GM23338 (cell line): ENCODE data around the gene UGT2A3. TPM values are rescaled to one million over a fixed set of nuclear protein-coding genes. Genes with fewer than 3 reads are reported as not detected.
"Not testable (repeated sequence)": the region's sequence is repeated elsewhere in the genome, so short reads cannot be mapped to it uniquely, and the experiment has no call there.

Source experiments
- ATAC-seq: fragments of 200-7000 bp; cut with Tn5 transposase; 3 replicates; pipeline ENCODE4 v1.9.1; 2020
- DNase-seq: peaks from one replicate; pipeline ENCODE4 v3.0.0-alpha.2; 2015; ENCODE audit warnings: low spot score
- H2AFZ ChIP-seq: fragments of 200-600 bp; sonication (generic); 2 replicates; pipeline ENCODE4 v1.8.0; 2016; ENCODE audit warnings: antibody characterized with exemption, mild to moderate bottlenecking, moderate library complexity
- H3F3A ChIP-seq: fragments of 200-600 bp; sonication (generic); replicated peaks from 2 replicates; pipeline ENCODE4 v1.8.0; 2017; ENCODE audit warnings: antibody characterized with exemption, mixed run types, low read depth
- H3K27ac ChIP-seq: fragments of 200-600 bp; sonication (generic); 2 replicates; pipeline ENCODE4 v1.6.1; 2016; ENCODE audit warnings: low read depth
- H3K27me3 ChIP-seq: fragments of 200-600 bp; sonication (generic); 2 replicates; pipeline ENCODE4 v1.8.0; 2016; ENCODE audit warnings: mild to moderate bottlenecking, mixed run types, moderate library complexity; ENCODE audit not compliant: insufficient read depth
- H3K36me3 ChIP-seq: fragments of 200-600 bp; sonication (generic); 2 replicates; pipeline ENCODE4 v1.8.0; 2016; ENCODE audit warnings: mild to moderate bottlenecking; ENCODE audit not compliant: insufficient read depth
- H3K4me1 ChIP-seq: fragments of 200-600 bp; sonication (generic); 2 replicates; pipeline ENCODE4 v1.8.0; 2016; ENCODE audit warnings: mild to moderate bottlenecking, moderate library complexity; ENCODE audit not compliant: insufficient read depth
- H3K4me2 ChIP-seq: fragments of 200-600 bp; sonication (generic); 2 replicates; pipeline ENCODE4 v1.7.1; 2017; ENCODE audit warnings: mixed run types
- H3K4me3 ChIP-seq: fragments of 200-600 bp; sonication (generic); 2 replicates; pipeline ENCODE4 v1.6.1; 2016; ENCODE audit warnings: mixed run types
- H3K79me2 ChIP-seq: fragments of 200-600 bp; sonication (generic); replicated peaks from 2 replicates; pipeline ENCODE4 v1.8.0; 2017; ENCODE audit warnings: mild to moderate bottlenecking; ENCODE audit not compliant: insufficient read depth
- H3K9me2 ChIP-seq: fragments of 200-600 bp; sonication (generic); 2 replicates; pipeline ENCODE4 v1.8.0; 2017; ENCODE audit not compliant: insufficient read depth
- H4K20me1 ChIP-seq: fragments of 200-600 bp; sonication (generic); replicated peaks from 2 replicates; pipeline ENCODE4 v1.8.0; 2017; ENCODE audit warnings: mild to moderate bottlenecking; ENCODE audit not compliant: insufficient read depth
- H3K27ac Mint-ChIP-seq: 2 replicates; pipeline ENCODE4 v1.8.0; 2020; ENCODE audit warnings: inconsistent platforms, mild to moderate bottlenecking, moderate library complexity, mixed read lengths
- H3K27me3 Mint-ChIP-seq: 3 replicates; pipeline ENCODE4 v1.8.0; 2022; ENCODE audit warnings: low read depth, mild to moderate bottlenecking, moderate library complexity, mixed read lengths, inconsistent platforms; ENCODE audit not compliant: insufficient read depth, poor library complexity
- H3K36me3 Mint-ChIP-seq: 3 replicates; pipeline ENCODE4 v1.8.0; 2021; ENCODE audit warnings: low read depth, mild to moderate bottlenecking, inconsistent platforms, moderate library complexity, mixed read lengths
- H3K4me1 Mint-ChIP-seq: 3 replicates; pipeline ENCODE4 v1.8.0; 2020; ENCODE audit warnings: mild to moderate bottlenecking, inconsistent platforms, mixed read lengths
- H3K4me3 Mint-ChIP-seq: 3 replicates; pipeline ENCODE4 v1.8.0; 2021; ENCODE audit warnings: moderate library complexity, mild to moderate bottlenecking, inconsistent platforms, mixed read lengths
- H3K9me3 Mint-ChIP-seq: 3 replicates; pipeline ENCODE4 v1.8.0; 2020; ENCODE audit warnings: moderate library complexity, mild to moderate bottlenecking, inconsistent platforms, mixed read lengths
- EZH2 ChIP-seq: fragments of 200-600 bp; sonication (generic); IDR thresholded peaks from one replicate; pipeline ENCODE4 v1.8.0; 2017; ENCODE audit warnings: antibody characterized with exemption, mild to moderate bottlenecking, low read depth; ENCODE audit not compliant: unreplicated experiment
- JUNB ChIP-seq: IDR thresholded peaks from one replicate; pipeline ENCODE4 v1.6.1; 2016; ENCODE audit warnings: antibody characterized with exemption; ENCODE audit not compliant: unreplicated experiment
- NANOG ChIP-seq: IDR thresholded peaks from 2 replicates; pipeline ENCODE4 v1.6.1; 2016; ENCODE audit warnings: antibody characterized with exemption, borderline replicate concordance
- POLR2AphosphoS5 ChIP-seq: IDR thresholded peaks from 2 replicates; pipeline ENCODE4 v1.6.1; 2016; ENCODE audit warnings: antibody characterized with exemption, low read depth
- STAT1 ChIP-seq: IDR thresholded peaks from one replicate; pipeline ENCODE4 v1.6.1; 2016; ENCODE audit warnings: antibody characterized with exemption; ENCODE audit not compliant: unreplicated experiment
- ZNF114 ChIP-seq: fragments of 250-450 bp; sonication (Bioruptor Pico); IDR thresholded peaks from 2 replicates; pipeline ENCODE4 v1.5.0; 2020; ENCODE audit warnings: mild to moderate bottlenecking, moderate library complexity
- polyA plus RNA-seq: library from polyadenylated mRNA; unstranded; fragments of >200 nt; fragmentation: Nextera tagmentation; extraction: Ambion mirVana; gene quantifications from 2 replicates; pipeline ENCODE4 v1.2.1, GENCODE V29; 2016
- total RNA-seq: library from RNA; depleted of rRNA; stranded (reverse); fragments of >200 nt; shearing (Covaris generic); gene quantifications from 2 replicates; pipeline ENCODE4 v1.2.3, GENCODE V29; 2014
- TF ChIP-seq, protein P1 (sequence below): fragments of 250-450 bp; sonication (Bioruptor Pico); IDR thresholded peaks from 2 replicates; pipeline ENCODE4 v1.5.0; 2020; ENCODE audit warnings: mild to moderate bottlenecking, moderate library complexity

Gene UGT2A3
- total and polyA plus RNA-seq, 2 experiments from 2014 or later: not detected

DNA sequence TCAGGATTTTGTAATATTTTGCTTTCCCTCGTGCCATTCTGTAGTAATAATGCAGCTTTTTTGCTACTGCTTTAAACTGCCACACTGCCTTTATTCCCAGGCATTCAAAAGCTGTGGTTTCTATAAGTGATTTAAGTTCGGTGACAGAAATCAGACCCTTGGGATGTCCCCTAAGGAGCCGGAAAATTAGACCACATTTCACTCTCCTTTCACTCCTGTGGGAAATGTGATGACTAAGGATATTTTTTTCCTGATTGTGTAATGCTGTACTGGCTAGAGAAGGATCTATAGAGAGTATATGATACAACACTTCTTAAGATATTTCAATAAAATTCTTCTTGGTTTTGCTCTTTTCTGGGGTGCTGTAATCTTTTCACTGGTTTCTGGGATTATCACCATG, 24.4 kb downstream of the UGT2A3 start (continued):
- TF ChIP-seq, protein P1, sequence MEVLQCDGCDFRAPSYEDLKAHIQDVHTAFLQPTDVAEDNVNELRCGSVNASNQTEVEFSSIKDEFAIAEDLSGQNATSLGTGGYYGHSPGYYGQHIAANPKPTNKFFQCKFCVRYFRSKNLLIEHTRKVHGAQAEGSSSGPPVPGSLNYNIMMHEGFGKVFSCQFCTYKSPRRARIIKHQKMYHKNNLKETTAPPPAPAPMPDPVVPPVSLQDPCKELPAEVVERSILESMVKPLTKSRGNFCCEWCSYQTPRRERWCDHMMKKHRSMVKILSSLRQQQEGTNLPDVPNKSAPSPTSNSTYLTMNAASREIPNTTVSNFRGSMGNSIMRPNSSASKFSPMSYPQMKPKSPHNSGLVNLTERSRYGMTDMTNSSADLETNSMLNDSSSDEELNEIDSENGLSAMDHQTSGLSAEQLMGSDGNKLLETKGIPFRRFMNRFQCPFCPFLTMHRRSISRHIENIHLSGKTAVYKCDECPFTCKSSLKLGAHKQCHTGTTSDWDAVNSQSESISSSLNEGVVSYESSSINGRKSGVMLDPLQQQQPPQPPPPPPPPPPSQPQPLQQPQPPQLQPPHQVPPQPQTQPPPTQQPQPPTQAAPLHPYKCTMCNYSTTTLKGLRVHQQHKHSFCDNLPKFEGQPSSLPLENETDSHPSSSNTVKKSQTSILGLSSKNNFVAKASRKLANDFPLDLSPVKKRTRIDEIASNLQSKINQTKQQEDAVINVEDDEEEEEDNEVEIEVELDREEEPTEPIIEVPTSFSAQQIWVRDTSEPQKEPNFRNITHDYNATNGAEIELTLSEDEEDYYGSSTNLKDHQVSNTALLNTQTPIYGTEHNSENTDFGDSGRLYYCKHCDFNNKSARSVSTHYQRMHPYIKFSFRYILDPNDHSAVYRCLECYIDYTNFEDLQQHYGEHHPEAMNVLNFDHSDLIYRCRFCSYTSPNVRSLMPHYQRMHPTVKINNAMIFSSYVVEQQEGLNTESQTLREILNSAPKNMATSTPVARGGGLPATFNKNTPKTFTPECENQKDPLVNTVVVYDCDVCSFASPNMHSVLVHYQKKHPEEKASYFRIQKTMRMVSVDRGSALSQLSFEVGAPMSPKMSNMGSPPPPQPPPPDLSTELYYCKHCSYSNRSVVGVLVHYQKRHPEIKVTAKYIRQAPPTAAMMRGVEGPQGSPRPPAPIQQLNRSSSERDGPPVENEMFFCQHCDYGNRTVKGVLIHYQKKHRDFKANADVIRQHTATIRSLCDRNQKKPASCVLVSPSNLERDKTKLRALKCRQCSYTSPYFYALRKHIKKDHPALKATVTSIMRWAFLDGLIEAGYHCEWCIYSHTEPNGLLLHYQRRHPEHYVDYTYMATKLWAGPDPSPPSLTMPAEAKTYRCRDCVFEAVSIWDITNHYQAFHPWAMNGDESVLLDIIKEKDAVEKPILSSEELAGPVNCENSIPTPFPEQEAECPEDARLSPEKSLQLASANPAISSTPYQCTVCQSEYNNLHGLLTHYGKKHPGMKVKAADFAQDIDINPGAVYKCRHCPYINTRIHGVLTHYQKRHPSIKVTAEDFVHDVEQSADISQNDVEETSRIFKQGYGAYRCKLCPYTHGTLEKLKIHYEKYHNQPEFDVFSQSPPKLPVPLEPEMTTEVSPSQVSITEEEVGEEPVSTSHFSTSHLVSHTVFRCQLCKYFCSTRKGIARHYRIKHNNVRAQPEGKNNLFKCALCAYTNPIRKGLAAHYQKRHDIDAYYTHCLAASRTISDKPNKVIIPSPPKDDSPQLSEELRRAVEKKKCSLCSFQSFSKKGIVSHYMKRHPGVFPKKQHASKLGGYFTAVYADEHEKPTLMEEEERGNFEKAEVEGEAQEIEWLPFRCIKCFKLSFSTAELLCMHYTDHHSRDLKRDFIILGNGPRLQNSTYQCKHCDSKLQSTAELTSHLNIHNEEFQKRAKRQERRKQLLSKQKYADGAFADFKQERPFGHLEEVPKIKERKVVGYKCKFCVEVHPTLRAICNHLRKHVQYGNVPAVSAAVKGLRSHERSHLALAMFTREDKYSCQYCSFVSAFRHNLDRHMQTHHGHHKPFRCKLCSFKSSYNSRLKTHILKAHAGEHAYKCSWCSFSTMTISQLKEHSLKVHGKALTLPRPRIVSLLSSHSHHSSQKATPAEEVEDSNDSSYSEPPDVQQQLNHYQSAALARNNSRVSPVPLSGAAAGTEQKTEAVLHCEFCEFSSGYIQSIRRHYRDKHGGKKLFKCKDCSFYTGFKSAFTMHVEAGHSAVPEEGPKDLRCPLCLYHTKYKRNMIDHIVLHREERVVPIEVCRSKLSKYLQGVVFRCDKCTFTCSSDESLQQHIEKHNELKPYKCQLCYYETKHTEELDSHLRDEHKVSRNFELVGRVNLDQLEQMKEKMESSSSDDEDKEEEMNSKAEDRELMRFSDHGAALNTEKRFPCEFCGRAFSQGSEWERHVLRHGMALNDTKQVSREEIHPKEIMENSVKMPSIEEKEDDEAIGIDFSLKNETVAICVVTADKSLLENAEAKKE: no peak
- TF ChIP-seq EZH2 (no peak), JUNB (no peak), STAT1 (no peak), ZNF114 (CRISPR knock-in tag) (no peak), POLR2AphosphoS5 (no peak), NANOG (no peak)

DNA sequence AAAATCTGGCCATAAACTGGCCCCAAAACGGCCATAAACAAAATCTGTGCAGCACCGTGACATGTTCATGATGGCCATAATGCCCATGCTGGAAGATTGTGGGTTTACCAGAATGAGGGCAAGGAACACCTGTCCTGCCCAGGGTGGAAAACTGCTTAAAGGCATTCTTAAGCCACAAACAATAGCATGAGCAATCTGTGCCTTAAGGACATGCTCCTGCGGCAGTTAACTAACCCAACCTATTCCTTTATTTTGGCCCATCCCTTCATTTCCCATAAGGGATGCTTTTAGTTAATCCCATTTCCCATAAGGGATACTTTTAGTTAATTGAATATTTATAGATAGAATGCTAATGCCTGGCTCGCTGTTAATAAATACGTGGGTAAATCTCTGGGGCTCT, 29.4 kb downstream of the UGT2A3 start:
- H3K4me3 ChIP-seq, H3K36me3 Mint-ChIP-seq, H2AFZ ChIP-seq, H3F3A ChIP-seq, H3K4me1 Mint-ChIP-seq, H3K27ac ChIP-seq, ATAC-seq, H3K27me3 Mint-ChIP-seq, H3K4me2 ChIP-seq, H3K27ac Mint-ChIP-seq, H3K27me3 ChIP-seq, H3K79me2 ChIP-seq, DNase-seq, H3K4me3 Mint-ChIP-seq, H3K4me1 ChIP-seq, H3K9me2 ChIP-seq, H3K36me3 ChIP-seq, H4K20me1 ChIP-seq: not testable (repeated sequence)
- H3K9me3 Mint-ChIP-seq: peaks cover 12% of the 10 kb centered on the region
